Activated naive CD4-positive, alpha-beta T cell treated with anti-CD3 and anti-CD28 coated beads, Interleukin-2, amount 50 U/mL, for 24 hours (primary cell): ENCODE measurements around the gene CALHM3.
"Not testable (repeated sequence)": the region's sequence is repeated elsewhere in the genome, so short reads cannot be mapped to it uniquely, and the experiment has no call there.

ENCODE experiments used
- H3K27ac Mint-ChIP-seq: one replicate; pipeline ENCODE4 v1.8.0; 2021; ENCODE audit warnings: mild to moderate bottlenecking, mixed read lengths
- H3K27me3 Mint-ChIP-seq: one replicate; pipeline ENCODE4 v1.8.0; 2021; ENCODE audit warnings: mixed read lengths
- H3K36me3 Mint-ChIP-seq: one replicate; pipeline ENCODE4 v1.8.0; 2021; ENCODE audit warnings: mixed read lengths
- H3K4me1 Mint-ChIP-seq: one replicate; pipeline ENCODE4 v1.8.0; 2021; ENCODE audit warnings: mixed read lengths
- H3K4me3 Mint-ChIP-seq: one replicate; pipeline ENCODE4 v1.8.0; 2021; ENCODE audit warnings: mild to moderate bottlenecking, mixed read lengths
- H3K9me3 Mint-ChIP-seq: one replicate; pipeline ENCODE4 v1.8.0; 2021; ENCODE audit warnings: mixed read lengths

CALHM3 gene

GRCh38 chr10:103492655-103493261, 13.7 kb upstream of the CALHM3 start:
- peaks cover 26% of the 10 kb centered on the region for H3K27me3 Mint-ChIP-seq
- H3K9me3 Mint-ChIP-seq: no peaks in the 10 kb centered on the region
- no peaks in the 10 kb centered on the region for H3K36me3 Mint-ChIP-seq
- peak overlapping the region; percentile 82 for H3K4me3 Mint-ChIP-seq
- H3K4me1 Mint-ChIP-seq: peaks cover 29% of the 10 kb centered on the region
- H3K27ac Mint-ChIP-seq: no peak overlapping the region

DNA sequence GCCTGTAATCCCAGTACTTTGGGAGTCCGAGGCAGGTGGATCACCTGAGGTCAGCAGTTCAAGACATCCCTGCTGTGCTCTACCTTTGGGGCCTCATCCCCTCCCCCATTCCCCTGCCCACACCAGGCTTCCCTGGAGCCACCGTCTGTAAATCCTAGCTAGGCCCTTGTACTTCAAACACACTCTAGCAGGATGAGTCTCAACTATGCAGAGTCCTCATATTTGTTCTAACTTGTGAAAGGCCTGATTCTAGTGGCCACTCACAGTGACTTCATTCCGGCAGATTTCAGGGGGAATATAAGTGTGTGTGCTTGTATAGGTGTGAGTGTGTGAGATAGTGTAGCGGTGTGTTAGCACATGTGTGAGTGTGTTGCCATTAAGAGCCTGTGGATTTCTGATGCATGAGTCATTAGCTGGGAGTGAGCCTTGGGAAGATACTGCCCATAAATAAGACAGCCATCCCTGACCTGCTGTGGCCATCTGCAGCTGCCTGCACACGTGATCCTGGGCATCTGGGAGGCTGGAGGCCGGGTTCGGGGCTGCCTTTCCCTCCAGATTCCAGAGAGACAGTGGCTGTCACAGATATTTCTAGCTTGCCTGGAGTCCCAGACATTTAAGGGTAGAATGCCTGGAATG, 12.8 kb upstream of the CALHM3 start:
- Mint-ChIP-seq H3K4me1 (peaks cover 29% of the 10 kb centered on the region), H3K9me3 (no peaks in the 10 kb centered on the region), H3K27me3 (peaks cover 21% of the 10 kb centered on the region), H3K27ac (peak overlapping the region; percentile 41), H3K4me3 (peak overlapping the region; percentile 17), H3K36me3 (no peaks in the 10 kb centered on the region)

GRCh38 chr10:103490986-103491314, 11.9 kb upstream of the CALHM3 start:
- peaks cover 21% of the 10 kb centered on the region for H3K27me3 Mint-ChIP-seq
- H3K4me1 Mint-ChIP-seq: peaks cover 30% of the 10 kb centered on the region
- no peaks in the 10 kb centered on the region for H3K36me3 Mint-ChIP-seq
- H3K9me3 Mint-ChIP-seq: no peaks in the 10 kb centered on the region
- no peak overlapping the region for H3K4me3 Mint-ChIP-seq
- H3K27ac Mint-ChIP-seq: no peak overlapping the region

DNA sequence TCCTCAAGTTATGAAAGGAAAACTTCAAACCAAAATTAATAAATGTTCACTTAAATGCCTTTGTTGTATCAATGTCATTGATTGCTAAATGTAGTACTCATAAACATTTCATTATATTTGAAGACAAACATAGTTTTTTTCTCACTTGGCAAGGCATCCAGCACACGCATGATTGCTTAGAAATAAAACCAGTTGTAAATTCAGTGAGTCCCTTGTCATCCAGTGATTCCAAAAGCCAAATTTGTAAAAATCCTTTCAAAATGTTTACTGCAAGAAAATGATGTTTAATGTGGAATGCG, 8.3 kb upstream of the CALHM3 start:
- no peak overlapping the region for H3K27ac Mint-ChIP-seq
- peaks cover 26% of the 10 kb centered on the region for H3K4me1 Mint-ChIP-seq
- H3K27me3 Mint-ChIP-seq: peaks cover 2% of the 10 kb centered on the region
- no peaks in the 10 kb centered on the region for H3K36me3 Mint-ChIP-seq
- H3K4me3 Mint-ChIP-seq: no peak overlapping the region
- no peaks in the 10 kb centered on the region for H3K9me3 Mint-ChIP-seq

GRCh38 chr10:103486635-103487409, 7.8 kb upstream of the CALHM3 start:
- not testable (repeated sequence) for H3K36me3 Mint-ChIP-seq, H3K27me3 Mint-ChIP-seq, H3K4me3 Mint-ChIP-seq, H3K27ac Mint-ChIP-seq, H3K9me3 Mint-ChIP-seq
- peaks cover 29% of the 10 kb centered on the region for H3K4me1 Mint-ChIP-seq

DNA sequence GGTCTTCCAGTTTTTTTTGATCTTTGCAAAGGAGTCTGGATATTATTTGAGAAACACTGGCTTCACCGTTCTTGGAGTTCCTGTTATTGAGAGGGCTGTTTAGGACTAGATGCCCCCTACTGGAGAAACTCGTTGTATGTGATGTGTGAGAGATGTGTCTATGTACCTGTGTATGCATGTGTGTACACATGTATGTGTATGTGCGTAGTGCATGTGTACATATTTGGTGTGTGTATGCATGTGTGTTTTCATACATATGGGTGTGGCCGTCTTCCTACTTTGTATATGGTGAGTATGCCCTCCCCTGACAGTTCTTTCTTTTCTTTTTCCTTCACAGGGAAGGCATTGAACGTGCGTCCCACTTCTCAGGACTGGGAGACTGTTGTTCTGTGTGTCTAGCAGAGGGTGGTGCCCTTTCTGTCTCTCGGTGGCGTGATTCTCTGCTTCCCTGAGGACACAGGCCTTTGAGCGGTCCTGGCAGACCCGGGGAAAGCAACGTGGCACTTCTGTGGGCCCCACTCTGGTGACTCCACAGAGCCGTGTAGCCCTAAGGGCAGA, 3.0 kb upstream of the CALHM3 start:
- H3K9me3 Mint-ChIP-seq: no peaks in the 10 kb centered on the region
- H3K27ac Mint-ChIP-seq: no peak overlapping the region
- H3K27me3 Mint-ChIP-seq: no peaks in the 10 kb centered on the region
- peaks cover 10% of the 10 kb centered on the region for H3K4me1 Mint-ChIP-seq
- no peaks in the 10 kb centered on the region for H3K36me3 Mint-ChIP-seq
- H3K4me3 Mint-ChIP-seq: no peak overlapping the region

DNA sequence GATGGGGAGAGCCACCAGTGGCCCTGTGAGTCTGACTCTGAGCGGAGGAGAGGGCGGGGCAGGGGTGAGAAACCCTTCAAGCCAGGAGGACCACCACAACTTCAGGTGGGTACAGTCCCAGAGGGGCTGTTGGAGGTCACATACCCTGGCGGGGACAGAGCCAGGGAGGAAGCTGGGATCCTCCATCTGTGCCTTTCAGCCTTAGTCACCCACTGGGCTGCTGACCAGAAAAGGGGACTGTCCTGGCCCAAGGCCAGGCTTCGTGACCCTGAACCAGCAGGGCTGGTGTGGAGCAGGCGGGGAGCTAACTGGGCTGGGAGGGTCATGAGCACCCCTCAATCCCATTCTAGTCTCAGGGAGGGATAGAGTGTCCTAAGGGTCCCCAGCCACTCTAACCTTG, 1.5 kb upstream of the CALHM3 start:
- Mint-ChIP-seq H3K27me3 (no peaks in the 10 kb centered on the region), H3K27ac (no peak overlapping the region), H3K36me3 (no peaks in the 10 kb centered on the region), H3K9me3 (no peaks in the 10 kb centered on the region), H3K4me3 (no peak overlapping the region), H3K4me1 (peaks cover 5% of the 10 kb centered on the region)

- H3K9me3 Mint-ChIP-seq: no peaks in the 10 kb centered on the region
These were observed 369 bp downstream of the CALHM3 start for GRCh38 chr10:103478671-103479070.

DNA sequence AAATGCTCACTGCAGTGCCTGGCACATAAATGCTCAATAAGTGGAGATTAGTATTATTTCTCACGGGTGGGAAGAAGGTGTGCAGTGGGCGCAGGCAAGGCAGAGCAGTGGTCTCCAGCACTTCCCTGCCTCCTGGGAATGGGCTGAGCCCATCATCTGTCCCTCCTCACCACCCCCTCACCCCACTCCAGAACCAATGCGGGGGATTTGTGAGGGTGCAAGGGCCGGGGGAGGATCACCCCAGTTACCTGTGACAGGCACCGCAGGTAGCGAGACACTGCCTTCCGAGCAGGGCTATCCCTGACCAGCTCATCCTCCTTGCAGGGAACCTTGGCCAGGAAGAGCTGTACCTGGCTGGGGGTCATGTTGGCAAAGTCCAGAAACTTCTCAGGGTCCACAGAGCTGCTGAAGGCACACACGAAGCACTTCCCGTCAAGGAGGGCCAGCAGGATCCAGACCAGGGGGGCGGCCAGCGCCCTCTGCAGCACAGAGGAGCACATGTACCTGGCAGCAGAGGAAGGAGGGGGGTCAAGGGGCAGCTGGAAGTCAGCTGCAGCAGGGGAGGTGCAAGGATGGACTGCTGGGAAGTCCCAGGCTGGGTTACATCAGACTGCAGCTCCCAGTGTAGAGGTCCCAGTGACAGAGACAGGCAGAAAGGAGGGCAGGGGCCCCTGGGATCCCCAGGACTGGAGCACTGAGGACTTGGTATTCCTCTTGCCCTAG, 2.8 kb downstream of the CALHM3 start:
- H3K9me3 Mint-ChIP-seq: no peaks in the 10 kb centered on the region
- H3K27me3 Mint-ChIP-seq: no peaks in the 10 kb centered on the region
- no peak overlapping the region for H3K4me3 Mint-ChIP-seq
- no peak overlapping the region for H3K27ac Mint-ChIP-seq
- H3K36me3 Mint-ChIP-seq: no peaks in the 10 kb centered on the region
- H3K4me1 Mint-ChIP-seq: peaks cover 7% of the 10 kb centered on the region

More at GRCh38 chr10:103478671-103479070, 369 bp downstream of the CALHM3 start:
- Mint-ChIP-seq H3K27me3 (no peaks in the 10 kb centered on the region), H3K4me3 (no peak overlapping the region), H3K4me1 (peaks cover 5% of the 10 kb centered on the region), H3K27ac (no peak overlapping the region), H3K36me3 (no peaks in the 10 kb centered on the region)

- H3K4me3 Mint-ChIP-seq: no peak overlapping the region
- H3K4me1 Mint-ChIP-seq: peaks cover 14% of the 10 kb centered on the region
- no peaks in the 10 kb centered on the region for H3K36me3 Mint-ChIP-seq
- H3K27me3 Mint-ChIP-seq: no peaks in the 10 kb centered on the region
- H3K27ac Mint-ChIP-seq: no peak overlapping the region
- H3K9me3 Mint-ChIP-seq: no peaks in the 10 kb centered on the region
These were observed 3.6 kb downstream of the CALHM3 start for GRCh38 chr10:103475437-103475836.

GRCh38 chr10:103474077-103474476, 5.0 kb downstream of the CALHM3 start:
- Mint-ChIP-seq H3K4me1 (peaks cover 17% of the 10 kb centered on the region), H3K9me3 (no peaks in the 10 kb centered on the region), H3K4me3 (no peak overlapping the region), H3K36me3 (no peaks in the 10 kb centered on the region), H3K27me3 (no peaks in the 10 kb centered on the region), H3K27ac (no peak overlapping the region)

DNA sequence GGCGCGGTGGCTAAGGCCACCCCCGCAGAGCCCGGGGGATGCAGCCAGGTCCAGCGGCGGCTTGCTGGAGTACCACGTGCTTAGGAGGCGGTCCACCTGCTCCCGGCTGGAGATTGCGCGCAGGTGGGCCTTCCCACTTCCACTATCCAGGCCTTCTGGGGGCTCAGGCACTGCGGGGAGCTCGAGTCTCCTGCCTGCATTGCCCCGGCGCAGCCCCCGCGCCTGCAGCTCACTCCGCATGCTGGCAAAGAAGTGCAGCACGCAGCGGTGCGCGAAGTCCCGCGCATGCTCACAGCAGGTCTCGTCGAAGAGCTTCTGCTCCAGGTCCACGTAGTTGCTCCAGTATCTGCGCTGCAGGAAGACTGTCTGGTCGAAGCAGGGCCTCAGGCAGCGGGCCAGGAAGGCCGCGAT, 5.8 kb downstream of the CALHM3 start:
- H3K27me3 Mint-ChIP-seq: no peaks in the 10 kb centered on the region

DNA sequence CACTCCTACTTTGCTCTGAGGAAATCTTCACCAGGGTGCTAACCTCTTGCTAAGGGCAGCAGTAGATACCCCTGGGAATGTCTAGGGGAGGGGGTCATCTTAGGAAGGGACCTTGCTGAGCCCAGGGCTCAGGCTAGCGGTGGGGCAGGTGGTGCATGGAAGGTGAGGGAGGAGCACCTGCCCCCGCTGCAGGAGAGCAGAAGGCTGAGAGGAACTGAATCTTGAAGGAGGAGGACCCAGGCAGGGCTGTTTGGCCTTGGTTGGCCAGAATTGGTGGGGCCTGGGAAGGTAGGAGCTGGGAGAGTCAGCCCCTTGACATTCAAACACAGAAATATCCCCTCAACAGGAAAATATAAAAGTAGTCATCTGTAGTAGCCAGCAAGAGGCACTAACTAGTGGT, 7.0 kb downstream of the CALHM3 start:
- Mint-ChIP-seq H3K27me3 (no peaks in the 10 kb centered on the region), H3K4me3 (peak overlapping the region; percentile 2), H3K27ac (no peak overlapping the region), H3K9me3 (no peaks in the 10 kb centered on the region), H3K4me1 (peaks cover 17% of the 10 kb centered on the region), H3K36me3 (no peaks in the 10 kb centered on the region)

More for the DNA sequence above, 5.8 kb downstream of the CALHM3 start:
- Mint-ChIP-seq H3K4me3 (no peak overlapping the region), H3K27ac (no peak overlapping the region), H3K36me3 (no peaks in the 10 kb centered on the region), H3K9me3 (no peaks in the 10 kb centered on the region), H3K4me1 (peaks cover 17% of the 10 kb centered on the region)

GRCh38 chr10:103470761-103471653, 8.0 kb downstream of the CALHM3 start:
- Mint-ChIP-seq H3K36me3 (no peaks in the 10 kb centered on the region), H3K4me3 (peak overlapping the region; percentile 35)

GRCh38 chr10:103469201-103469600, 9.8 kb downstream of the CALHM3 start:
- H3K36me3 Mint-ChIP-seq: no peaks in the 10 kb centered on the region
- no peaks in the 10 kb centered on the region for H3K27me3 Mint-ChIP-seq
- peaks cover 17% of the 10 kb centered on the region for H3K4me1 Mint-ChIP-seq
- no peak overlapping the region for H3K27ac Mint-ChIP-seq
- no peaks in the 10 kb centered on the region for H3K9me3 Mint-ChIP-seq
- H3K4me3 Mint-ChIP-seq: no peak overlapping the region

More at GRCh38 chr10:103470761-103471653, 8.0 kb downstream of the CALHM3 start:
- no peaks in the 10 kb centered on the region for H3K9me3 Mint-ChIP-seq
- peak overlapping the region; percentile 73 for H3K27ac Mint-ChIP-seq
- H3K4me1 Mint-ChIP-seq: peaks cover 17% of the 10 kb centered on the region
- H3K27me3 Mint-ChIP-seq: no peaks in the 10 kb centered on the region
